GM10266 (cell line): Measurements from ENCODE around the gene PTPRN2.

Source experiments
- DNase-seq: peaks from one replicate; pipeline ENCODE4 v3.0.0; 2012; ENCODE audit errors: extremely low spot score
- CTCF ChIP-seq: IDR thresholded peaks from 2 replicates; pipeline ENCODE4 v1.5.1; 2012; ENCODE audit warnings: mild to moderate bottlenecking, low read depth; ENCODE audit not compliant: control insufficient read depth, insufficient read depth; ENCODE audit errors: missing control alignments

The PTPRN2 gene

GRCh38 chr7:158567153-158567603 lies 20.4 kb downstream of the PTPRN2 start:
- DNase-seq = no peak
- no peak for TF ChIP-seq CTCF

DNA sequence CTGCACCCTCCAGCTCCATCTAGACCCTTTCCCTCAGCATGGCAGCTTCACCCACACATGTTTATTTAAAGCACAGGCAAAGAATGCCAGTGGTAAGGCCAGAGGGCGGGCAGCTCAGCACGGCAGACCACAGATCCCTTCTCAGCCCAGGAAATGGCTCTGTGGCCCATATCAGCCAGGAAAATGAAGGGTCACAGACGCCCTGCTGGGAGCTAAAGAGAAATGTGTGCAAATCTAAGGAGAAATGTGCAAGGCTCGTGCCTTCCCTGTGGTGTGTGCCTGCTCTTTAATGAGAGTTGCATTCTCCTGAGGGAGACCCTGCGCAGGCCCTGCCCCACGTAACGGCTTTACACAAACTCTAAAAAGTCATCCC lies 23.0 kb downstream of the PTPRN2 start:
- DNase-seq = no peak

GRCh38 chr7:158563911-158564662 lies 23.5 kb downstream of the PTPRN2 start:
- no peak for DNase-seq
- no peak for TF ChIP-seq CTCF

More for the DNA sequence above, 23.0 kb downstream of the PTPRN2 start:
- TF ChIP-seq CTCF = no peak

DNA sequence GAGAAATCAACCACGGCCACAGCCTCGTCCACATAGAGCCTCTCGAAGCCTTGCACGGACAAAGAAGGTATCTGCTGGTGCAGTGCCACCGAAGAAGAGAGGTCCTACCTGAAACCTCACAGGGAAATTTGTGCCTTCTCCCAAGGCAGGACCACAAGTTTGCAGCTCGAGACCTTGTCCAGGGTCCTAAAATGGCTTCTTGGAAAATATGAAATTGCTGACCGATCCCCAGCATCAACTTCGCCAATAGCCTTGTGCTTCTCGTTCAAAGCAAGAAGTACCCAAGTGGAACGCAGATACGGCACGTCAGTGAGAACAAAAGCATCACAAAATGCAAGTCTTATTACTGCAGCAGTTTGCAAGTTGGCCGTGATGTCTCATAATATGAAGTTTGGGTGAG lies 24.6 kb downstream of the PTPRN2 start:
- DNase-seq = no peak
- no peak for TF ChIP-seq CTCF

GRCh38 chr7:158562517-158562916 lies 25.1 kb downstream of the PTPRN2 start:
- TF ChIP-seq CTCF = no peak
- no peak for DNase-seq

DNA sequence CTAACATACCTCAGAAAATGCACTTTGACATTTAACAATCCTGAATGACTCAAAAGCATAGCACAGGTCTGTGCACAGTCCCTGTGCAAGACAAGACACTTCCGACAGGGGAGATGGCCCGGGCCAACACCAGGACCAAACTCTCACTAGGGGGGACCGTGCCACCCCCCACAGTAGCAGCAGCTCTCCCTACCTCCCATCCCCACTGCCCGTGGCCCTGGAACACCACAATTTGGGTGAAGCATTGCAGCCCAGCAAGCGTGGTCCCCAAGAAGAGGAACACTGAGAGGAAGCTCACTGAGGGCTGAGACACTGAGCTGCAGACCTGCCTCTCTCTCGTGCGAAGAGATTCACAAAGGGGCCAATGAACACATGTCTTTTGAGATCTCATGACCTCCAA lies 26.0 kb downstream of the PTPRN2 start:
- no peak for TF ChIP-seq CTCF
- DNase-seq = no peak

DNA sequence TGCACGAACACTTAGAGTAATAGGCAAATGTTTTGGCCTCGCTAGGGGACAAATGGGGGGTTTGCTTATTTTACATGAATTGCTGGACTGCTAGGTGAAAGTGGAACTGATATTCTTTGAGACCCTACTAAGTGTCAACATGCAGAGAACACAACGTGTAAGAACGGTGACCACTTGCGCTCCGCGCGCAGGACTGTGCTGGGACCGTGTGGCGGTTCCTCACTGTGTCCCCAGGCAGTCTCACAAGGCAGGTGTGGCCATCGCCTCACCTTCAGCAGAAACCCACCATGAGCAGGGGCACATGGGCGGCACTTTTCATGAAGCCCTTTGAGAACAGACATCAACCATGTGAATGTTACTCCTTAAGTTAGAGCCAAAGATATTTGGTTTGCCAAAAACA lies 27.2 kb downstream of the PTPRN2 start:
- no peak for TF ChIP-seq CTCF
- no peak for DNase-seq
